Lower leg skin (tissue), 4 donors: ENCODE results near the gene METTL26. TPM values are rescaled to one million over a fixed set of nuclear protein-coding genes. Genes with fewer than 3 reads are reported as not detected.

Experiments
- DNase-seq, 2 donors: peaks; one replicate each; pipeline ENCODE4 v3.0.0-alpha.2; 2019; ENCODE audit warnings: low spot score in 2 of 2
- H3K4me3 ChIP-seq: fragments of 200-600 bp; sonication (generic); 2 replicates; pipeline ENCODE4 v1.5.1; 2017; ENCODE audit warnings: mild to moderate bottlenecking, low read depth; ENCODE audit not compliant: poor library complexity, severe bottlenecking
- POLR2A ChIP-seq, 2 donors: fragments of 450-650 bp; IDR thresholded peaks; one replicate each; pipeline ENCODE4 v1.6.1; 2016 to 2017; ENCODE audit warnings: antibody characterized with exemption in 2 of 2, mild to moderate bottlenecking in 1 of 2, moderate library complexity in 1 of 2
- WGBS, 2 donors: methylation state at CpG; one replicate each; pipeline ENCODE4 v1.1.5; 2018; 5-methylcytosine and 5-hydroxymethylcytosine counted together
- intact Hi-C: fragments of 100-400 bp; cut with DNase I; formaldehyde crosslinking; loops from one replicate; pipeline ENCODE4 v1.15.0; 2023; ENCODE audit warnings: low total_unique reads
- total RNA-seq, 4 donors: library from RNA; depleted of rRNA; stranded (reverse); fragments of >200 nt; gene quantifications; one replicate each; pipeline ENCODE4 v1.1.0, GENCODE V29; 2016
- TF ChIP-seq, protein P1 (sequence below), 3 donors: fragments of 450-650 bp; IDR thresholded peaks; one replicate each; pipeline ENCODE4 v1.5.1; 2016; ENCODE audit warnings: antibody characterized with exemption in 3 of 3, mild to moderate bottlenecking in 3 of 3, moderate library complexity in 2 of 3

METTL26 gene
- total RNA-seq, 4 donors from 2014 or later, result 108 to 161 (median 111) TPM

DNA sequence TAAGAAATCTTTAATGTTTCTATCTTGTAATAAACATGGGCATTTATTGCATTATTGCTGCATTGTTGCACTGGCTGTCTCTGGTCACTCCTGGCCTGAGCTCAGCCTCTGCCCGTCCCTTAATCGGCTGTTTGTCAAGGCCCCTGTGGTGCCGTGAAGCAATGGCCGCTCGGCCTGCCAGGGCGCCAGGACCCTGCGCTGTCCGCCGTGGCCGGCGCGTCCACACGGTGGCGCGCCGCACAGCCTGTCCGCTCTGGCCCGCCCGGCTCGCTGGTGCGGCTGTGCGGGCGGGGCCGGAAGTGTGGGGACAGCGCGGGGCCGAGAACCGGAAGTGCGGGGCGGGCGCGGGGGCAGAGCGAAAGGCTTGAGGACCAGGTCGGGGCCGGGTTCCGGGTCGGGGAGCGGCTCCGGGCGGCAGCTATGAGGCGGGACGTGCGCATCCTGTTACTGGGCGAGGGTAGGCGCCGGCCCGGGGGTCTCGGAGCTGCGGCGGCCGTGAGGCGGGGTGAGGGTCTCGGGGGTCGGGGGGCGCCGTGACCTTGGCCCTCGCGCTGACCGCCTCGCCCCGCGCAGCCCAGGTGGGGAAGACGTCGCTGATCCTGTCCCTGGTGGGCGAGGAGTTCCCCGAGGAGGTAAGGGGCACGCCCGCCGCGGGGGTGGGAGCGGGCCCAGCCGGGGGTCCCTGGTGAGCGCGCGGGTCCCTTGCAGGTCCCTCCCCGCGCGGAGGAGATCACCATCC, 31.8 kb upstream of the METTL26 start, which contains the start of gene RHOT2:
TSS of gene RHOT2 (plus strand) at position 353 of the 739 bp plus-strand sequence. CDS start at position 421, 68 bp downstream.
- intact Hi-C loops, result loop anchor here (10.0 kb wide), 1 partner anchor 123 kb away; no protein-coding TSS in a partner anchor
- peak within 1 kb of the TSS; percentile 80 for H3K4me3 ChIP-seq
- 0% methylated on average over 5 to 14 of the region's 78 CpGs for WGBS, 2 donors
- TF ChIP-seq, protein P1, sequence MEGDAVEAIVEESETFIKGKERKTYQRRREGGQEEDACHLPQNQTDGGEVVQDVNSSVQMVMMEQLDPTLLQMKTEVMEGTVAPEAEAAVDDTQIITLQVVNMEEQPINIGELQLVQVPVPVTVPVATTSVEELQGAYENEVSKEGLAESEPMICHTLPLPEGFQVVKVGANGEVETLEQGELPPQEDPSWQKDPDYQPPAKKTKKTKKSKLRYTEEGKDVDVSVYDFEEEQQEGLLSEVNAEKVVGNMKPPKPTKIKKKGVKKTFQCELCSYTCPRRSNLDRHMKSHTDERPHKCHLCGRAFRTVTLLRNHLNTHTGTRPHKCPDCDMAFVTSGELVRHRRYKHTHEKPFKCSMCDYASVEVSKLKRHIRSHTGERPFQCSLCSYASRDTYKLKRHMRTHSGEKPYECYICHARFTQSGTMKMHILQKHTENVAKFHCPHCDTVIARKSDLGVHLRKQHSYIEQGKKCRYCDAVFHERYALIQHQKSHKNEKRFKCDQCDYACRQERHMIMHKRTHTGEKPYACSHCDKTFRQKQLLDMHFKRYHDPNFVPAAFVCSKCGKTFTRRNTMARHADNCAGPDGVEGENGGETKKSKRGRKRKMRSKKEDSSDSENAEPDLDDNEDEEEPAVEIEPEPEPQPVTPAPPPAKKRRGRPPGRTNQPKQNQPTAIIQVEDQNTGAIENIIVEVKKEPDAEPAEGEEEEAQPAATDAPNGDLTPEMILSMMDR (IDR thresholded peaks at IDR 0.05), result no peak
- TF ChIP-seq POLR2A (IDR thresholded peaks at IDR 0.05), result no peak
- peak; percentile 86 to 98 for DNase-seq

DNA sequence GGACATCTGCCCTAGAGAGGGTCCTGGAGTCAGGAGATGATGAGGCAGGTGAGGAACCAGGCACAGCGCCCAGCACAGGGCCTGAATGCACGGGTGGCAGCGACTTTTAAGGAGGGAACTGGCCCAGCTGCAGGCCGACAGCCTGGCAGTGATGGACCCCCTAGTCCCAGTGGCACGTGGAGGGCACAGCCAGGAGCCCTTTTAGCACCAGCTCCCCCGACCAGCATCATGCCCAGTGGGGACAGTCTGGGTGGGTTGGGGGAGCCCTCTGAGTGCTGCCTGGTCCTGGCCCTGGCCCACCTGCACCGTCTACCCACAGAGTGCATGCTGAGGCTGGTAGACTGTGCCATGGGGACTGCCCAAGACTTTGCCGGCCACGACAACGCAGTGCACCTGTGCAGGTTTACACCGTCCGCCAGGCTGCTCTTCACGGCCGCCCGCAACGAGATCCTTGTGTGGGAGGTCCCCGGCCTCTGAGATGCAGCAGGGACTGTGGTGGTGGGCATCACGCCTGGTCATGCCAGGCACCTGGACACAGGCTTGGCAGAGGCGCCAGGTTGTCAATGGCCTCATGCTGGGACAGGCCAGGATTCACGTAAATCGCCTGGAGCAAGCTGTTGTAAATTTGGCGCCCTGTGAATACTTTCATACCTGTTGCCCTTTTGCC, 31.1 kb upstream of the METTL26 start:
- TF ChIP-seq POLR2A (IDR thresholded peaks at IDR 0.05), result no peak
- TF ChIP-seq, protein P1 (IDR thresholded peaks at IDR 0.05), result no peak
- no peak overlapping the region for H3K4me3 ChIP-seq
- 51 to 71% methylated on average over 14 to 20 of the region's 22 CpGs for WGBS, 2 donors
- intact Hi-C loops, result loop anchor here (10.0 kb wide), 1 partner anchor 122 kb away; no protein-coding TSS in a partner anchor
- no peak for DNase-seq

DNA sequence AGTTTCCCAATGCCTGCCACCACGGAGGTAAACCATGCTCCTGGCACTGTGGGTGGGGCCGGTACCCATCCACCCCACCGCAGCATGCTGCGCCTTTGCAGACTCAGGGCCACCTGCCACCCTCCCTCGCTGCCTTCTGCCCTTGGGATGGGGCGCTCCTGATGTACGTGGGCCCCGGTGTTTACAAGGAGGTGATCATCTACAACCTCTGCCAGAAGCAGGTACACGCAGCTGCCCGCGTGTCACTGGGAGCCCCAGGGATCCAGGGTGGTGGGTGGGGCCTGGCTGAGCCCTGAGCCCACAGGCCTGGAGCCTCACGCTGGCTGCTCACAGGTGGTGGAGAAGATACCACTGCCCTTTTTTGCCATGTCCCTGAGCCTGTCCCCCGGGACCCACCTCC, 30.5 kb upstream of the METTL26 start:
- WGBS, 2 donors, result 66 to 72% methylated on average over 12 to 13 of the region's 13 CpGs
- TF ChIP-seq, protein P1 (IDR thresholded peaks at IDR 0.05), result no peak
- no peak for TF ChIP-seq POLR2A (IDR thresholded peaks at IDR 0.05)
- intact Hi-C loops, result loop anchor here (10.0 kb wide), 1 partner anchor 122 kb away; no protein-coding TSS in a partner anchor

DNA sequence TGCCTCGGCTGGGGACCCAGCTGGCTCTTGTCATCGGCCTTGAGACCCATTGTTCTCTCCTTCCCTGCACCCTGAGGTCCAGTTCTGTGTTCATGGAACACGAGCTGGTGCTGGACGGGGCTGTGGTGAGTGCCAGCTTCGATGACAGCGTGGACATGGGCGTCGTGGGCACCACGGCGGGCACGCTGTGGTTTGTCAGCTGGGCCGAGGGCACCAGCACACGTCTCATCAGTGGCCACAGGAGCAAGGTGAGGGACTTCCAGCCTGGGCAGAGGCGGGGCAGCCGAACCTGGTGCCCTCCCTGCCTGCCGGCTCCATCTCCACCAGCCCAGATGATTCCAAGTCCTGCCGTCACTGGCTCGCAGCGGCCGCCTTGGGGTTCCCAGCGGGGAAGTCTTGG, 26.5 kb upstream of the METTL26 start:
- H3K4me3 ChIP-seq, result no peak overlapping the region
- TF ChIP-seq POLR2A (IDR thresholded peaks at IDR 0.05), result no peak
- TF ChIP-seq, protein P1 (IDR thresholded peaks at IDR 0.05), result no peak
- no peak for DNase-seq
- WGBS, 2 donors, result 89 to 94% methylated on average over 17 to 18 of the region's 21 CpGs
- intact Hi-C loops, result loop anchor here (10.0 kb wide), 1 partner anchor 118 kb away; no protein-coding TSS in a partner anchor

More for the DNA sequence above, 30.5 kb upstream of the METTL26 start:
- no peak overlapping the region for H3K4me3 ChIP-seq
- DNase-seq, result no peak

DNA sequence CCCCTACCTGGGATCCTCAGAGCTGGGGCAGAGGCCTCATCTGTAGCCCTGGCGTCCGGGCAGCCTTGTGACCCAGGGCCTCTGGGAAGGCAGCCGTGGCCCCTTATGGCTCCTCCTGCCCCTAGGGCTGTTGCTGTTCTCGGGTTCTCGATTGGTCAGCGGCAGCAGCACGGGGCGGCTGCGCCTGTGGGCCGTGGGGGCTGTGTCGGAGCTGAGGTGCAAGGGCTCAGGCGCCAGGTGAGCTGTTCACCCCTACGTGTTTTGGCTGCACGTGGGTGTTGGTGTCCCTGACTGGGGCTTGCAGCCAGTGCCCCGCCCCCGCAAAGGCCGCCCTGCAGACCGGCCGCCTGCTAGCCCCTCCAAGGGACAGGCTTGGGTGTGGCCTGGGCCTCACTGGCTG, 26.0 kb upstream of the METTL26 start:
- H3K4me3 ChIP-seq, result no peak overlapping the region
- no peak for DNase-seq
- TF ChIP-seq, protein P1 (IDR thresholded peaks at IDR 0.05), result no peak
- no peak for TF ChIP-seq POLR2A (IDR thresholded peaks at IDR 0.05)
- intact Hi-C loops, result loop anchor here (10.0 kb wide), 1 partner anchor 117 kb away; no protein-coding TSS in a partner anchor
- 92% methylated on average over 7 to 15 of the region's 19 CpGs for WGBS, 2 donors
